ENCODE data around the gene SMIM1.

The SMIM1 gene

GRCh38 chr1:3776231-3776961 is 3.8 kb downstream of the SMIM1 start:
- no peak for ATAC-seq
- peak overlapping the region; percentile 12 for H3K27ac Mint-ChIP-seq

DNA sequence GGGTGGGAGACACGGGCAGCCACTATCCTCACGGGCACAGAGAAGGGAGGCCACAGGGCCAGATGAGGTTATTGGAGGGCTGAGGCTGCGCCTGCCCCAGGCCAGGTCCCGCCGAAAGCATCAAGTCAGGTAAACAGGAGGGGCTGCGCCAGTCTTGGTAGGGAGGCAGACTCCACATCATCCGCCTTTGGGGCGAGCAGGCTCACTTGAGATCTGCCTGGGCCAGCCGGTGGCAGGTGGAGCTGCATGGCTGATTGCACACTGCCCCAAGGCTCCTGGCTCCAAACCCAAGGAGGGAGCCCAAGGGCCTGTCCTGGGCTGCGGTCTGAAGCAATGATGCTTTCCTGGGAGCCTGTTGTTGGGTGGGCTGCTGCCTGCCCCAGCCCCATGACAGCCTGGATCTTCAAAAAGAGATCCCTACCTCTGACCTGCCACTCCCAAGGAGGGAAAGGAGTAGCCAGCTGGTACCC is 4.6 kb downstream of the SMIM1 start:
- Mint-ChIP-seq H3K27ac (peak overlapping the region; percentile 12), H3K9me3 (no peaks in the 10 kb centered on the region), H3K4me1 (peaks cover 11% of the 10 kb centered on the region), H3K36me3 (peaks cover 31% of the 10 kb centered on the region), H3K4me3 (no peak overlapping the region)
- ATAC-seq (no peak), DNase-seq (ENCODE audit: low spot score in 2 of 2) (no peak)

More at GRCh38 chr1:3776231-3776961, 3.8 kb downstream of the SMIM1 start:
- Mint-ChIP-seq H3K4me3 (no peak overlapping the region), H3K36me3 (peaks cover 24% of the 10 kb centered on the region), H3K9me3 (no peaks in the 10 kb centered on the region), H3K4me1 (peaks cover 17% of the 10 kb centered on the region)
- DNase-seq (ENCODE audit: low spot score in 2 of 2), result no peak

- peaks cover 39% of the 10 kb centered on the region for H3K36me3 Mint-ChIP-seq
- ATAC-seq (no peak), DNase-seq (ENCODE audit: low spot score in 2 of 2) (no peak)
- H3K4me1 Mint-ChIP-seq, result peaks cover 11% of the 10 kb centered on the region
- no peak overlapping the region for H3K4me3 Mint-ChIP-seq
- peak overlapping the region; percentile 12 for H3K27ac Mint-ChIP-seq
- no peaks in the 10 kb centered on the region for H3K9me3 Mint-ChIP-seq
Measured at GRCh38 chr1:3777647-3778589, 5.4 kb downstream of the SMIM1 start.

DNA sequence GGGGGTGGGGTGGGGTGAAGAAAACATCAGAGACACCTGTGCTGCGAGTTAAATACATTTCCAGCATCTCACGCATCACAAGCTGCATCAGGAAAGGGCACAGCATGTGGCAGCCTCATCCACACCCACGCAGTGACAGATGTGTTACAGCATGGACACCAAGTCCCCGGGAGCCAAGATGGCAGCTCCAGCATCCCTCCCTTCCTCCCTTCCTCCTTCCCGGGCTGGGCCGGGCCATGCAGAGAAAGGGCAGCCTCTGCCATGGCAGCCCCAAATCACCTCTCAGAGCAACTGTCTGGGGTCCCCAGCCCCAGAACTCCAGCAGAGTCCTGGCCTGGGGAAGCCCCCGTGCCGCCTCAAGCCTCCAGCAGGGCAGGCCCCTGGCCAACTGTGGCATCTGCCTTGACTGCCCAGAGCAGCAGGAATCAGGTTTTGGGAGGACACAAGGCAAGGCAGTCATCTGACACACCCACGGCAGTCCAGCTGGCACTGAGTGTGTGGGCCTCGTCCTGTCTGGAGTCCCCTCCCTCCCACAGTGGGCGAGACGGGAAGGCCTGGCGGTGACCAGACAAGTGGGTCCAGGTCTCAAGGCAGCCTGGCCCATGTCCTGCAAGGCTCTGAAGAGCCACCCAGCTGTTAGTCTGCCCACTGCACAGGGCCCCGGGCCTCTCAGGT is 6.2 kb downstream of the SMIM1 start:
- peaks cover 6% of the 10 kb centered on the region for H3K4me1 Mint-ChIP-seq
- H3K27ac Mint-ChIP-seq, result no peak overlapping the region
- H3K9me3 Mint-ChIP-seq, result no peaks in the 10 kb centered on the region
- no peak overlapping the region for H3K4me3 Mint-ChIP-seq
- DNase-seq (ENCODE audit: low spot score in 2 of 2) (no peak), ATAC-seq (no peak)
- H3K36me3 Mint-ChIP-seq, result peaks cover 47% of the 10 kb centered on the region

GRCh38 chr1:3779265-3779911 is 6.8 kb downstream of the SMIM1 start:
- Mint-ChIP-seq H3K4me3 (no peak overlapping the region), H3K9me3 (no peaks in the 10 kb centered on the region), H3K36me3 (peaks cover 53% of the 10 kb centered on the region), H3K27ac (no peak overlapping the region), H3K4me1 (peaks cover 6% of the 10 kb centered on the region)
- ATAC-seq (no peak), DNase-seq (ENCODE audit: low spot score in 2 of 2) (no peak)

- ATAC-seq (no peak), DNase-seq (ENCODE audit: low spot score in 2 of 2) (no peak)
- Mint-ChIP-seq H3K4me1 (peaks cover 6% of the 10 kb centered on the region), H3K4me3 (no peak overlapping the region), H3K27ac (no peak overlapping the region), H3K36me3 (peaks cover 59% of the 10 kb centered on the region), H3K9me3 (no peaks in the 10 kb centered on the region)
Measured at GRCh38 chr1:3779912-3780416, 7.4 kb downstream of the SMIM1 start.

DNA sequence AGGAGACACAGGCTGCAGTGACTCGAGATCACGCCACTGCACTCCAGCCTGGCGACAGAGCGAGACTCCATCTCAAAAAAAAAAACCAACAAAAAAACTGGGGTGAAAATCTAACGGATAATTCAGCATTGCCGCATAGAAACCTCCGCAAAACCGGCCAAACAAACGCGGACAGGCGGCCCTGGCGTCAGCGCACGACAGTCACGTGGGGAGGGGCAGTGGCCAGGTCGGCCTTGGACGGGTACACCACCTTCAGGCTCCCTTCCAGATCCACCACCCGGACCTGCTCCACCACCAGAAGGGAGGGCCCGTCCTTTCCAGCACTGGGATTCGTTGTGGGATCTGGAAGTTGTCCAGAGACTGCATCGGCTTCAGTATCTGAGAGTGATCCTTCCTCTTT is 8.4 kb downstream of the SMIM1 start:
- Mint-ChIP-seq H3K36me3 (peaks cover 69% of the 10 kb centered on the region), H3K9me3 (no peaks in the 10 kb centered on the region), H3K4me3 (no peak overlapping the region), H3K4me1 (peaks cover 3% of the 10 kb centered on the region), H3K27ac (no peak overlapping the region)
- no peak for ATAC-seq
- no peak for DNase-seq (ENCODE audit: low spot score in 2 of 2)

- no peak for ATAC-seq
- Mint-ChIP-seq H3K27ac (peak overlapping the region; percentile 34), H3K4me3 (no peak overlapping the region), H3K4me1 (peaks cover 22% of the 10 kb centered on the region), H3K9me3 (no peaks in the 10 kb centered on the region), H3K36me3 (peaks cover 90% of the 10 kb centered on the region)
- DNase-seq (ENCODE audit: low spot score in 2 of 2), result no peak
Measured at GRCh38 chr1:3783651-3784474, 11.3 kb downstream of the SMIM1 start.

GRCh38 chr1:3785045-3785444 is 12.5 kb downstream of the SMIM1 start:
- peaks cover 22% of the 10 kb centered on the region for H3K4me1 Mint-ChIP-seq
- H3K4me3 Mint-ChIP-seq, result no peak overlapping the region
- DNase-seq (ENCODE audit: low spot score in 2 of 2) (no peak), ATAC-seq (no peak)
- H3K27ac Mint-ChIP-seq, result no peak overlapping the region
- H3K36me3 Mint-ChIP-seq, result peaks cover 80% of the 10 kb centered on the region
- H3K9me3 Mint-ChIP-seq, result no peaks in the 10 kb centered on the region

DNA sequence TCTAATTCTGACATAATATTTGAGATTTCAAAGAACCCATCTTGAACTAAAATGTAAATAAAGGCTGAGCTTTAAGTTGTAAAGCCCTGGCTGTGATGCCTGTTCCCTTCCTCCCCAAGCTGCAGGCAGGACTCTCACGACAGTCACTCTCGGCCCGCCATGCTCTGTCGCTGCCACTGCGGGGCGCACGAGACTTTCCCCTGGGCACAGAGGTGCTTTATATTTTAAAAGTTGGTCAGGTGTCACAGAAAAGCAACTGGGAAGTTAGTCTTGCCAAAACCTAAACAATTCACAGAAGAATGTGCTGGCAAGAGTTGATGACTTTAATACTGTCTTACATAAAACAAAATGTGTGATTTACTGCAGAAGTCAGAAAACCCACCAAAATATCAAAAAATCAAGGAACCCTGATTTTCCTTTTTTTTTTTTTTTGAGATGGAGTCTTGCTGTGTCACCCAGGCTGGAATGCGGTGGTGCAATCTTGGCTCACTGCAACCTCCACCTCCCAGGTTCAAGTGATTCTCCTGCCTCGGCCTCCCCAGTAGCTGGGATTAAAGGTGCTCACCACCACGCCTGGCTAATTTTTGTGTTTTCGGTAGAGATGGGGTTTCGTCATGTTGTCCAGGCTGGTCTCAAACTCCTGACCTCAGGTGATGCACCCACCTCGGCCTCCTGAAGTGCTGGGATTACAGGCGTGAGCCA is 13.1 kb downstream of the SMIM1 start:
- Mint-ChIP-seq H3K4me3 (no peak overlapping the region), H3K36me3 (peaks cover 74% of the 10 kb centered on the region), H3K27ac (no peak overlapping the region), H3K9me3 (no peaks in the 10 kb centered on the region), H3K4me1 (peaks cover 22% of the 10 kb centered on the region)
- no peak for DNase-seq (ENCODE audit: low spot score in 2 of 2)
- ATAC-seq, result no peak

DNA sequence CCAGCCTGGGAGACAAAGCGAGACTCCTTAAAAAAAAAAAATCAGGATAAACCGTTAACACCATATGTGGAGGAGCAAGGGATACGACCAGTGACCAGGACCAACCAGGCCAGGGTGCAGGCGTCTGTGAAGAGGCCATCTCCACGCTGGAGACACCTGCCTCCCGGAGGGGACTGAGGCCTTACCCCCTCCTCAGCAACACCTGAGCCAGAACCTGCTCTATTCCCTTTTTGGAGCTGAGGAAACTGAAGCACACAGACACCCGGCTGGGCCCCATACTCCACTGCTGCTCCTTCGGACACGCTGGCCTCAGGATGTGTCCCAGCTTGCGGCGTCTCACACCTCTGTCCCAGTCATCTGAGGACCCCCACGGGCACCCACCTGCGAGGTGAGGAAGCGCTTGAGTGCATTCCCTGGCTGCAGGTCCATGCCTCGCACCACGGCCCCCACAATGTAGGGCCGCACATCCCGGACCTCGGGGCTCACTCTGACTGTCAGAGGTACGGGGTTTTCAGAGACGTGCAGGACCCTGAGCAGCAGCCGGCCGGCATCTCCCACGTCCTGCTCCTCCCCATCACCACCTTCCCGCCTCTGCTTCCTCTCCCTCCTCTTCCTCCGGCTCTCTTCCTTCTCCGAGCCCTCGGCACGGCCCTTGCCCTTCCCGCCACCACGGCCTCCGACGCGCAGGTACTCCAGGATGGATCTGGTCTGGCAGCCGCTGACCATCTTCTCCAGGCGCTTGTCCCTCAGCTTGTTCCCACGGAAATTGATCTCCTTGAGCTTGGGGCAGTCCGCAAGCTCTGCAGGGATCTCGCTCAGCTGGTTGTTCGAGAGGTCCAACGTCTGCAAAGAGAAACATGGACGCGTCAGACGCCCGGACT is 14.2 kb downstream of the SMIM1 start:
- peak overlapping the region; percentile 92 for H3K27ac Mint-ChIP-seq

GRCh38 chr1:3787349-3787715 is 14.8 kb downstream of the SMIM1 start:
- Mint-ChIP-seq H3K4me3 (peak overlapping the region; percentile 68), H3K36me3 (peaks cover 70% of the 10 kb centered on the region), H3K27ac (peak overlapping the region; percentile 92), H3K9me3 (no peaks in the 10 kb centered on the region), H3K4me1 (peaks cover 22% of the 10 kb centered on the region)
- DNase-seq (ENCODE audit: low spot score in 2 of 2) (peak in 1 of 2 donors; percentile 84), ATAC-seq (peak; percentile 98)

More for the DNA sequence above, 14.2 kb downstream of the SMIM1 start:
- peaks cover 22% of the 10 kb centered on the region for H3K4me1 Mint-ChIP-seq
- DNase-seq (ENCODE audit: low spot score in 2 of 2) (no peak), ATAC-seq (no peak)
- no peaks in the 10 kb centered on the region for H3K9me3 Mint-ChIP-seq
- peak overlapping the region; percentile 68 for H3K4me3 Mint-ChIP-seq
- peaks cover 70% of the 10 kb centered on the region for H3K36me3 Mint-ChIP-seq

All from stimulated activated effector memory CD8-positive, alpha-beta T cell treated with anti-CD3 and anti-CD28 coated beads, Interleukin-12 subunit alpha, Interleukin-12 subunit beta, amount 100 ng/mL, for 72 hours (primary cell).